Islet of Langerhans (tissue), 1 donor: ENCODE data around the gene MAP6D1.

Experiments used
- FAIRE-seq: peaks from one replicate; lab custom pipeline; 2011; peaks lifted over from hg19 to GRCh38; lab: Jason Lieb, UNC

Gene MAP6D1

DNA sequence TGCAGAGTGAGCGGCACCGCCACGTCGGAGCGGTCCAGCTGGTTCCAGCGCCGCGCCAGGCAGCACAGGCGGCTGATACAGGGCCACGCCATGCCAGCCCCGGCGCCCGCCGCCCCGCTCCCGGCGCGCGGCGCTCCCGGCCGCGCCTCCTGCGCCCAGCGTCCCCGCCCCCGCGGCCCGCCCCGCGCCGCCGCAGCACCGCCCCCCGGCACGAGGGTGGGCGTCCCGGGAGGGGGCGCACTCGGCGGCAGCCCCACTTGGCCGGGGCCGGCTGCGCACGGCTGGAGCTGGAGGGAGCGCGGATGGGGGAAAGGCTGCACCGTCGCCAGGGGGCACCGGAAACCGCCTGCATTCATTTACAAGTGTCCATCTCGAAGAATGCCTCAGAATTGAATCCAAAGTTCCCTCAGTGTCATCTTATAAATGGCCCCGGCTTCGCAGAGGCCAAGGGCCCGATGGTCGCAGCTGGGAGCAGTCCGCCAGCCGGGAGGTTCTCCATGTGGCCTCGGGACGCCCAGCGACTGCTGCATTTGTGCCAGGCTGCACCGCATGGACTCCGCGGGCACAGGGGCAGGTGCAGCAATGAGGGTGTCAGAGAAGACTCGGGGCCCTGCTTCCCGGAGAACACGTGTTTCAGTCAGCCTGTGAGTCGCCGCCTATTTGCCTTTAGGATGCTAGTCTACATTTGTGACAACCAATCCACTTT, at the start of gene MAP6D1:
TSS of gene MAP6D1 (minus strand) at position 122 of the 706 bp plus-strand sequence. CDS start at position 92, 30 bp downstream.
- FAIRE-seq, result no peak

DNA sequence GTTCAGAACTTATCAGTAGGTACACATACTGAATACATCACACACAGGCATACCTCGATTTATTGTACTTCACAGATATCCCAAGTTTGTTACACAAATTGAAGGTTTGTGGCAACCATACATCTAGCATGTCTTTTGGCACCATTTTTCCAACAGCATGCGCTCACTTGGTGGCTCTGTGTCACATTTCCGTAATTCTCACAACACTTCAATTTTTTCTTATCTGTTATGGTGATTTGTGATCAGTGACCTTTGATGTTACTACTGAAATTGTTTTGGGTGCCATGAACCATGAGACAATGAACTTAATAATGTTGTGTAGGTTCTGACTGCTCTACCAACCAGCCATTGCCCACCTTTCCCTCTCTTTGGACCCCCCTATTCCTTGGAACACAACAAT, 48.5 kb upstream of the MAP6D1 start:
- no peak for FAIRE-seq

DNA sequence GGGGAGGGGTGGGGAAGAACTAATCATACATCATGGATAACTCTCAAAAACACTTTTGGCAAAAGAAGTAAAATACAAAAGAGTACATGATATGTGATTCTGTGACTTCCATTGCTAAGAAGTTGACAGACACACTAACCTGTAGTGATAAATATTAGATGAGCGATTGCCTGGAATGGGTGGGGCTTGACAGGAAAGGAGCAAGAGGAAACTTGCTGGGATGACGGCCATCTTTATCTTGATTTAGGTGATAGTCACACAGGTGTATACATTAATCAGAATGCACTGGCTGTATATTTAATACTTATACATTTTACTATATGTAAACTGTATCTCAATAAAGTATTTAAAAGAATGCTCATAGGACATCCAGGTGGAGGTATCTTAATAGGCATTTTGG, 46.2 kb upstream of the MAP6D1 start:
- FAIRE-seq, result no peak

DNA sequence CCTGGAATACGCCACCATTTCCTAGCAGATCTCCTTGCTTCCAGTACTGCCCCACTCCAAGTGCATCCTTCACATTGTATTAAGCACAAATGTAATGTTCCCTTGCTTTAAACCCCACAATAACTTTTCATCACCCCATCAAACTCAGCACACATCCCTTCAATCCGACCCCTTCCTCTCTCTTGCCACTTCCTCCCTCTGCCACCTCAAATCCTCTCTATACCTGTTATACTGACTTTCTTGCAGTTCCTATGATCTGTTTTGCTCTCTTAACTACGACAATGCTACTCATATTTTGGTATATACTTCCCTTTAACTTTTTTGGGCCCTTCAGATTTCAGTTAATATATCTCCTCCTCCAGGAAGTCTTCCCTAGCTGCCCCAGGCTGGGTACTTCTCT, 45.2 kb upstream of the MAP6D1 start:
- no peak for FAIRE-seq

DNA sequence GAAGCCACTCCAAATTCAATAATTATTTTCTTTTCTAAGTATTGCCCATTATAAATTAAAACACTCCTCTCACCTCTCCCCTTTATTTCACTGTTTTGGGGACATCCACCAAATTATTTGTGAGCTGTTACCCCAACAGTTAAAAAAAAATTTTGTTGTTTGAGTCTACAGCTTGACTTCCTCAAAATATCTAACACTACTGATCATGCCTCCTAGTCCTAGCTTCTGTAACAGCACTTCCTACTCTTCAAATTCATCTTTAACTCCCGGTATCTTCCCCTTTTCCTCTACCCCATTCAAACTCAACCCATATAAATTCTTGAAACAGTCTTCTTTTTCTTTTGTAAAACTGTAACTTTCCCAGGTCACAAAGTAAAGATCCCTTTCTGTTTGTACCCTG, 43.4 kb upstream of the MAP6D1 start:
- no peak for FAIRE-seq

DNA sequence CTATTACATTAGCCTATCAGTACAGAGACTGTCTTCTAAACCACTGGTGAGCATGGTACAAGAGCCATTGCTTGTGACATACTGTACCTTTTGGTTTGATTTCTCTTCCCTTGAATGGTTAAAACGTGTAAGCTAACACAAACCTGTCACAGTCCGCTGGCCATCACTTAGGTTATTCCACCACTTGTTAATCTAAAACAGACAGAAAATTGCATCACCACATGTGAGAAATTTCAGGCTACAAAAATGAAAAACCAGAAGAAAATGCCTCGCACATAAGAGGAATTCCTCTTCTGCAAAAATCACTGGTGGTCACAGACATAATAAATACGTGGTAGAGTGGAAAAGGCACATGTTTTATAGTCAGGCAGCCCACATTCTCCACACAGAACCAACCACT, 37.2 kb upstream of the MAP6D1 start:
- FAIRE-seq, result no peak

DNA sequence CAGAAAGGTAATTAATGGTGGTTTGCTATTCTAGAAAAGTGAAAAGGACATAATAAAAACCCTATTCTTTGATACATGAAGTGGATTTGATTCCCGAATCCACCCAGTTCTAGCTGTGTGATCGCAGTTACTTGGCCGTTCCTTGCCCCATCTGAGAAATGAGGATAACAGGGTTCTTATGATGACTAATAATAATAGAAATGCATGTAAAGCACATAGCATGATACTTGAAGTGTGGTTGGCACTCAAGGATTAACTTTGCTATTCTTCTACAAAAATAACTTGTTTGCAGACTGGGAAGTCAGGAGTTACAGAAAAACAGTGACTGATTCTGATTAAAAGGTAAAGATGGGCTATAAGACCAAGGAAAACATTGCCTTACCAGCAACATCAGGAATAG, 32.5 kb upstream of the MAP6D1 start:
- no peak for FAIRE-seq

DNA sequence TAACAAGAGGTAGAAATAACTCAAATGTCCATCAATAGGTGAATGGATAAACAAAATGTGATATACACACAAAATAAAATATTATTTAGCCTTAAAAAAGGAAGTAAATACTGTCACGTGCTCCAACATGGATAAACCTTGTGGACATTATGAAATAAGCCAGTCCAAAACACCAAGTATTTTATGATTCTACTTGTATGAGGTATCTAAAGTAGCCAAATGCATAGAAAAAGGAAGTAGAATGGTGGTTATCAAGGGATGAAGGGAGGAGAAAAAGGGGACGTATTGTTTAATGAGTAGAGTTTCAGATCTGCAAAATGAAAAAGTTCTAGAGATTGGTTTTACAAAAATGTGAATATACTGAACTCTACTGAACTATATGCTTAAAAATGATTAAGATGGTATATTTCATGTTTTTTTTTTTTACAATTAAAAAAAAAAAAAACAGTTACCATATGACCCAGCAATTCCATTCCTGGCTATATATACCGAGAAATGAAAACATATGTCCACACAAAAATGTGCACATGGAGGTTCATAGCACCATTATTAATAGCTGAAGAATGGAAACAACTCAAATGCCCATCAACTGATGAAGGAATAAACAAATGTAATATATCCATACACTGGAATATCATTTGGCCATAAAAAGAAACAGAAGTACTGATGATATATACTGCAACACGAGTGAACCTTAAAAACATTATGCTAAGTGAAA, 29.1 kb upstream of the MAP6D1 start:
- FAIRE-seq, result no peak

DNA sequence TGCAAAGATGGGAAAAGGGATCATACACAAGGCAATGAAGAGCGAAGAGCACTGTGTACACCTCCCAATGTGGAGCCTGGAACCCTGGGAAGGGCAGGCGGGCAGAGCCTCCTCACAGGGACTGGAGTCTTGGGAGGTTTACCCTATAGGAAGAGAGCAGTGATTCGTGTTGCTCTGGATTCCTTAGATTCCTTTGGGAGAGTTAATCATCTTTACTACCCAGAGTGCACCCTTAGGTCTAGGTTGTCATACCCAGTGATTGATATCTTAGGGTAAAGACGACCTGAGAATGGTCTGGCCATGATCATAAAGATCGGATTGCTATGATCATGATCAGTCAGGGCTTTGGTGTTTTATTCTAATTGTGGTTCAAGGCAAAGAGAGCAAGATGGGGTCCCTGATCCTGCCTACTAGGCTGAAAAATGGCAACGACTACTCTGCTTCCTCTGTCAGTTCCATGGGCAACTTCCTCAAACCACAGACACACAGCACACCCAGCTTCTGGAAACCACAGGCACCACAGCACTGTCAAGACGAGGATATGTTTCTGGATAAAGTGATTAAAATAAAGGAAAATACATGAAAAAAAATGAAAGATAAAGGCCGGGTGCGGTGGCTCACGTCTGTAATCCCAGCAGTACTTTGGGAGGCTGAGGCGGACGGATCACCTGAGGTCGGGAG, 20.4 kb upstream of the MAP6D1 start:
- no peak for FAIRE-seq

DNA sequence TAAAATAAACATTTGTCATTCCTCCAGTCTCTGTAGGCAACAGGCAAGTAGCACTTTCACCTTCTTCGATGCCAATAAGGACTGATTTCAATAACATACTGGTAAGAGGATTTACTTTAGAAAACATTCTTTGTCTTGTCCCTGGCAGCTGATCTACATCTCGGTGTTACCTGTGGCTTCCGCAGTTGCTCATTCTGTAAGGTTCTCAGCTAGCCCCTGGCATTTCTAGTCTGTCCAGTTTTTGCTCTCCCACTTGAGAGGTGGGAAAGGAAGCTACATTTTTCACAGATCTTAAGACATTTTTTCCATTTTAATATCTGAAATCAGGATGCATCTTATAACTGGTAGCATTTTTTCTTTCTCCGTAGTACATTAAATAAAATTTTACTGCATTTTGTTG, 19.7 kb upstream of the MAP6D1 start:
- no peak for FAIRE-seq

DNA sequence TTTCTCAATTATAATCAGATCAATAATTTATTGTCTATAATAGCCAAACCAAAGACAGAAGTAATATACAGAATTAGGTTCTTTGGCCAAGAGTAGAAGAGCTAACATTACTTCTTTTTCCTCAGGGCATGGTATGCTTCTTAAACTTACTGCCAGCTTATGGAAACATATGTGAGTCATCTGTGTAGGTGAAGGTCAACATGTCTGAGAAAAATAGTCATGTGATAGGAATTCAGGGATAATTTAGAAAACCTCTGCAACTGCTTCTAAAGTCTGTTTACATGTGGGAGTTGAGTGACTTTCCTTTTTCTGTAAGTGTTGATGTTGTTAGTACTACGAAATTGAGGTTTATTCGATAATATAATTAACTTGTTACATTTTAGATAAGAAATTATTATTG, 19.2 kb upstream of the MAP6D1 start:
- no peak for FAIRE-seq

DNA sequence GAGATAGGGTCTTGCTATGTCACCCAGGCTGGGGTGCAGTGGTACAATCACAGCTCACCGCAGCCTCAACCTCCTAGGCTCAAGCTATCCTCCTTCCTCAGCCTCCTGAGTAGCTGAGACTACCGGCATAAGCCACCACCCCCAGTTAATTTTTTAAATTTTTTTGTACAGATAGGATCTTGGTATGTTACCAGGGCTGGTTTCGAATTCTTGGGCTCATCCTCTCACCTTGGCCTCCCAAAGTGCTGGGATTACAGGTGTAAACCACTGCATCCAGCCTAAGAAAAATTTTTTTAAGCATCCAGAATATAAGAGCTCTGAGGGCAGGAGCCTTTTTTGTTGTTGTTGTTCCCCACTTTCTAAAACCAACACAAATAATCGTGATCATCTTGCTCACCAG, 14.4 kb upstream of the MAP6D1 start:
- no peak for FAIRE-seq

DNA sequence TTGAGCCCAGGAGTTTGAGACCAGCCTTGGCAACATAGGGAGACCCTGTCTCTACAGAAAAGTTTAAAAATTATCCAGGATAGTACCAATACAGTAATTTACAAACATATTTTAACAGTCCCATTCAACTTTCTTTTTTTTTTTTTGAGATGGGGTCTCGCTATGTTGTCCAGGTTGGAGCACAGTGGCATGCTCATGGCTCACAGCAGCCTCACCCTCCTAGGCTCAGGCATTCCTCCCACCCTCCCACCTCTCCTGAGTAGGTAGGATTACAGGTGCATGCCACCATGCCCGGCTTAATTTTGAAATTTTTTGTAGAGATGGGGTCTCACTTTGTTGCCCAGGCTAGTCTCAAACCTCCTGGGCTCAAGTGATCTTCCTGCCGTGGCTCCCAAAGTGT, 12.5 kb upstream of the MAP6D1 start:
- FAIRE-seq, result no peak

DNA sequence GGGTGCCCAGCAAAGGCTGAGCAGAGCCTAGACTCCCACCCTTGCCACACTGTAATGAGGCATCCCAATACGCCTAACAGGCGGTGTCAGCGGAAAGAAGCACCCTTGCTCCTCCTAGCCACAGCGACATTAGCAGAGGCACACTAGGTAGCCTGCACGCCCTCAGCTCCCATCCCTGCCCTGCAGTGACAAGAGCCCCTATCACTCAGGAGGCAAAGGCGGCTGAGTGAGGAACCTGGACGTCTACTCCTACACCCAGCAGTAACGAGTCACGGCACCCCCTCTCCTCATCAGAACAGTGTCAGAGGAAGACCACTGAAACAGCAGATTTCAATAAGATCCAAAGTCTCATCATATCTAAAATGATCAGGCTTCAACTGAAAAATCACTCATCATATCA, 12.0 kb upstream of the MAP6D1 start:
- FAIRE-seq, result no peak

DNA sequence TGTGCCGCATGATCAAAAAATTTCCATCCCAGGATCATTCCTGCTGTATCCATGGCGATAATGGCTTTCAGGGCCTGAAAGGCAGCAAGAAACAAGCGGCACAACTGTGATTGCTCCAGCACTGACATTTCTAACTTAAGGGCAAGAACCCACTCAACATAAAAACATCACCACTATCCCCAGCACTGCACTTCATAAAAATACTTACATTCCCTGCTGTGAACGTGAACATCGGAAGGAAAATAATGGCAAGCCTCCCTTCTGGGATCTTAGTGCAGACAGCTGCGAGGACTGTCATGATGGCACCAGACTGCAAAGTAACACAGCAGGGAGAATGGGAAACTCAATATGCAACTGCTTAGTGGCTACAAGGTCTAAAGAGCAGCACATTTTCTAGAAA, 8.1 kb upstream of the MAP6D1 start:
- no peak for FAIRE-seq

DNA sequence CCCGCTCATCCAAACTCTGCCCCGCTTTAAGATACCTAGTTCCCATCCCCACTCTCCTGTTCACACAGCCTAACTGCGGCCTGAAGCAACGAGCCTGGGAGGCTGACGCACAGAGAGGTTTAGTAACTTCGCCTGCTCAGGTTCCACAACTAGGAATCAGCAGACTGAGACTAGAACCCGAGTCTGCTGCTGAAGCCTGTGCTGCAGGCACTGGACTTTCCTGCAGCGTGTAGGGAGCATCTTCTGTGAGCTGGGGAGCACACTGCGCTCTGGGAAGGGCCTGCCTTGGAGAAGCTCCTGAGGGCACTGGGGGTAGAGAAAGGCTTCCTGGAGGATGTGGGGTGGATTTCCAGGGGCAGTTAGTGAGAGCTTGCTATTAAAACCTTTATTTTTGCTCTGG, 4.8 kb upstream of the MAP6D1 start:
- FAIRE-seq, result no peak

DNA sequence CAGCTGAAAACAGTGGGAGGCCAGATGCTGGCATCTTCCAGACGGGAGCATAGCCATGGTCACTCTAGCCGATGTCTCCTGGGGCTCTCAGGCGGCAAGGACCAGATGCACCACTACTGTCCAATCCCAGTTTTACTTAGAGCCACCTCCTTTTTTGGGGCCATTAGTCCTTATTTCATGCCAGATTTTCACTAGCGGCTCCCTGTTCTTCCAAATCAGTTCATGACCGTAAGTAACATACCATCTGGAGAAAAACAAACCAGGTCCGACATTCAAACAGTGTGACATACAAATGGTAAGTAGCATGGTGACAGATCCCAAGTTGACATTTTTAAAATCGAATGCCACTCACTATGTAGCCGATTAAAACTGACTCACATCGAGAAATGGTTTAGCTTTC, 4.1 kb upstream of the MAP6D1 start:
- no peak for FAIRE-seq

DNA sequence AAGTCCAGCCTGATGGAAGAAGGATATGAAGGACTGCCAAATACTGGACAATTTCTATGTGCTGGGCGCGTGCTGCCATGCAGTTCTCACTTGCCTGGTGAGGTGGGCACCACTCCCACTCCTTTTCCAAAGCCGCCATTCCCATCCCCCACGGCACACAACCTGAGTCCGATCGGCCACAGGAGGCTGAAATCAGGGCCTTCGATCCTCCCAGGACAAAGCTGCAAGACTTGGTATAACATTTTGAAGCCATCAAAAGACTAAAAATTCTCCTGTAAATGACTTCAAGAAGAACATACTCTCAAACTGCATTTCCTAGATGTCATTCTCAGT, 3.1 kb upstream of the MAP6D1 start:
- FAIRE-seq, result no peak

DNA sequence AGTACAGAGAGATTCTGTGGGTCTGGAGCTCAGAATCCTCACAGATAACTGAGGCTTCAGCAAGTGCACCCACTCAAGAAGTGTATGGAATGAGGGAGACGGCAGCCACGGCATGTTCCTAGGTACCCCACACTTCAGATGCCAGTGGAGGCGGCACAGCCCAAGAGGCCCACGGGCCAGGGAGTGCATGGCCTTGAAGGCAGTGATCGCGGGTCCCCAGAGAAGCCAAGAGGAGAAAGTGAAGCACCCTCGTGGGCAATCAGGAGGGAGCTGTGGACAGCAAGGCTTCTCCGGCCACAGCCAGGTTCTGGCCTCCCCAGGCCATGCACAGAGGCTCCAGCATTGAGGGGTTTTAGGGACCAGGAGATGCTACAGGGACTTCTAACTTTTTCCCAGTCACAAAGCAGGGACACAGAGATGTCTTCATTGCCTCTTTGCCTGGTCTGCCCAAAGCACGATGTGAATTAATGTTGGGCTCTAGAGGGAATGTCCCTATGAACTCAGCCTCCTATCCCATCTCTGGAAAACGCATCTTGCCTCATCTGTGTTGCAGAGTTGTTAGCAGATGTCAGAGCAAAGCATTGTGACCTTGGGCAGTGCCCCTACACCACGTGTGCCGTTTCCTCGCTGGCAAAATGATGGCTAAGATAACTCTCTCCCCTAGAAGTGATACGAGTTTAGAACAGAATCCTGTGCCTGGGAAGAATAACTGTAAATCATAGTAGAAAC, 2.6 kb upstream of the MAP6D1 start:
- FAIRE-seq, result no peak

DNA sequence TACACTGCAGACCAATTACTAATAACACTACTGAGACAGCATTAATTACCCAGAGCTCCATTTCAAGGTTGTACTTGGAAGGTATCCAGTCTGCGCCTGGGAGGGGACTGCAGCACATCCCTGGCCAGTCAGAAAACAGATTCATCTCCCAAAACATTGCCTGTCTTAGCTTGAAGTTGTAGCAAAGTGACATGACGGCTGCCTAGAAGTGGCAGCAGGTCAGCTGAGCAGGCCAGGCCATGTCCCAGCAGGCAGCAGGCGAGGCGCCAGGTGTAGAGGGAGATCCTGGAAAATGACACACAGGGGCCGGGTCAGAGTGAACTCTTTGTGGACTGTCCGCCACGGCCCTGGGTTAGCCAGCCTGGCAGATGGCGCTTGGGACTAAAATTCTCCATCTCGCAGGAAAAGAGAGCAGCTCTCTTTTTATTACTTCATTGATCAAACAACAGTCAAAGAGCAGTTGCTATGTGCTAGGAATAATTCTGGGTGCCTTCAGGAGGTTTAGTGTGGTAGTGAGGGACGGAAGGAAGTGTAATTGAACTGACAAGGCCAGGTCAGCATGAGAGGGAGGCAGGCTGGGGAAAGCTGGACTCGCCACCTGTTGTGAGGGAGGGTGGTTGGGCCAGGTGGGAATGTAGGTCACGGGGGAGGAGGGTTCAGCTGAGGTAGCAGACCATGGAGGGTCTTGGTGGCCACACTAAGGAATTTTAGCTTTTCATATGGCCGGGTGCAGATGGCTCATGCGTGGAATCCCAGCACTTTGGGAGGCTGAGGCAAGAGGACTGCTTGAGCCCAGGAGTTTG, 1.3 kb upstream of the MAP6D1 start:
- no peak for FAIRE-seq

DNA sequence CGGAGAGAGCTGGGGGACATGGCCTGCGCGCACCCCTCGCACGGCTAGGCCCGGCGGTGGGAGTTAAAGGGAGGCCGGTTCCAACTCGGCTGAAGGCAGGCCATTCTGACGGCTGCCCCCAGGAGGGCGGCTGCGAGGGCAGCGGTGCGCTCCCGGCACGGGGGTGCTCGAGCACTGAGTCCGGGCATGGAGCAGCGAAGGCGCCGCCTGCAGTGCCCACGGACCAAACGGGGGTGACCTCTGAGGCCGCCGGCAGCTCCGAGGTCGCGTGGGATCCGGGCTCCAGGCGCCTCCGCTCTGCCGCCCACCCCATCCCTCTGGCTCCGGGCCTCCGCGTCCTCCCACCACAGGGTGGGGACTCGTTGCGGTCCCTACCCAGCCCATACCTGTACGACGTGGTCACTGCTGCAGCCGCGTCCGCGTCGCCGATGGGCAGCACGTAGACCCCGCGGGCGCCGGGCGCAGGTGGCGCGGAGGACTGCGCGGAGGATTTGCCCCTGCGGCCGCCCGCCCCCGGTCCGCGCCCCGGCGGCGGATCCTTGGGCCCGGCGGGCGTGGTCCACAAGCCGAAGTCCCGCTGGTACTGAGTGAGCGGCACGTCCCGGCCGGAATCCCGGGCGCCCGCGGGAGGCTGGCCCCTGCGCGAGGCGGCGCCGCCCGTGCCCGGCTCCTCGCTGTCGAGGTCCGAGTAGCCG, 469 bp downstream of the MAP6D1 start:
- FAIRE-seq, result no peak

DNA sequence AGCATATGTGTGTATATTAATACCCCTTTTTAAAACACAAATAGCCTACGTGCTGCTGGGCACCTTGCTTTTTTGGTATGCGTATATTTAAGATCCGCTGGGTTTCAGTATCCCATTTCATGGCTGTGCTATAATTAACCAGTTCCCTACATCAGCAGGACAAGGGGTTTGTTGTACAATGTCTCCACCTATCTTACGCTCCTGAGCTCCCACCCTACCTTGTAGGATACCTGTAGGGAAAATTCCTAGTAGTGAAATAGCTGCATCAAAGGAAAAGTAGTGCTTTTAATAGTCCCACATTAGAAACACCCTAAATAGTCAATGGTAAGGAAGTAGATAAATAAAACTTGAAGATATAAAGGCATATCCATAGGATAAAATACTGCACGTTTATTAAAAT, 1.4 kb downstream of the MAP6D1 start:
- peak; percentile 17 for FAIRE-seq
